Liver (tissue), 9 donors: ENCODE results near the gene SYT6. TPM values are rescaled to one million over a fixed set of nuclear protein-coding genes. Genes with fewer than 3 reads are reported as not detected.

Experiments
- DNase-seq: peaks from one replicate; pipeline ENCODE4 v3.0.0-alpha.2; 2017; ENCODE audit warnings: low spot score
- H3K27ac ChIP-seq, 2 donors: one replicate each; pipeline ENCODE4 v1.7.0; 2013; ENCODE audit warnings: inconsistent platforms in 2 of 2, low read length in 2 of 2, control low read depth in 1 of 2, low read depth in 1 of 2, mild to moderate bottlenecking in 1 of 2
- H3K27me3 ChIP-seq, 4 donors: one replicate each; pipeline versions ENCODE4 v1.6.1 to v1.7.0; 2013; ENCODE audit warnings: low read length in 3 of 4, inconsistent platforms in 1 of 4, mild to moderate bottlenecking in 1 of 4, moderate library complexity in 1 of 4; ENCODE audit not compliant: control insufficient read depth in 4 of 4, insufficient read depth in 4 of 4
- H3K36me3 ChIP-seq, 4 donors: one replicate each; pipeline versions ENCODE4 v1.6.1 to v1.7.0; 2013; ENCODE audit warnings: low read length in 3 of 4, mild to moderate bottlenecking in 3 of 4, low read depth in 1 of 4, moderate library complexity in 1 of 4; ENCODE audit not compliant: control insufficient read depth in 4 of 4, insufficient read depth in 3 of 4
- H3K4me1 ChIP-seq, 4 donors: one replicate each; pipeline versions ENCODE4 v1.6.1 to v1.7.0; 2013; ENCODE audit warnings: low read length in 3 of 4, mild to moderate bottlenecking in 3 of 4, moderate library complexity in 1 of 4; ENCODE audit not compliant: control insufficient read depth in 4 of 4, insufficient read depth in 4 of 4
- H3K4me3 ChIP-seq, 3 donors: one replicate each; pipeline versions ENCODE4 v1.6.1 to v1.7.0; 2013; ENCODE audit warnings: low read length in 3 of 3, control low read depth in 1 of 3, low read depth in 1 of 3, mild to moderate bottlenecking in 1 of 3
- H3K9ac ChIP-seq, 2 donors: one replicate each; pipeline ENCODE4 v1.7.0; 2013; ENCODE audit warnings: low read length in 2 of 2, mild to moderate bottlenecking in 2 of 2, moderate library complexity in 2 of 2, control low read depth in 1 of 2, low read depth in 1 of 2
- H3K9me3 ChIP-seq, 4 donors: one replicate each; pipeline versions ENCODE4 v1.6.1 to v1.7.0; 2013; ENCODE audit warnings: low read length in 3 of 4; ENCODE audit not compliant: control insufficient read depth in 4 of 4
- ATF3 ChIP-seq: IDR thresholded peaks from 2 replicates; pipeline ENCODE4 v1.6.1; 2016; ENCODE audit warnings: antibody characterized with exemption
- EGR1 ChIP-seq, 2 donors: IDR thresholded peaks; 2 replicates each; pipeline ENCODE4 v1.6.1; 2016 to 2018; ENCODE audit warnings: antibody characterized with exemption in 2 of 2, low read depth in 2 of 2
- FOXA1 ChIP-seq: IDR thresholded peaks from 2 replicates; pipeline ENCODE4 v1.6.1; 2016; ENCODE audit warnings: antibody characterized with exemption
- FOXA2 ChIP-seq: IDR thresholded peaks from 2 replicates; pipeline ENCODE4 v1.6.1; 2016; ENCODE audit warnings: antibody characterized with exemption
- GABPA ChIP-seq, 2 donors: IDR thresholded peaks in 1 of 2; conservative IDR thresholded peaks in 1 of 2; 2 replicates each; pipeline ENCODE4 v1.6.1; 2016; ENCODE audit warnings: antibody characterized with exemption in 2 of 2, mild to moderate bottlenecking in 1 of 2, moderate library complexity in 1 of 2
- HNF4A ChIP-seq, 2 donors: conservative IDR thresholded peaks; 2 replicates each; pipeline ENCODE4 v1.6.1; 2016; ENCODE audit warnings: antibody characterized with exemption in 2 of 2, mild to moderate bottlenecking in 2 of 2
- HNF4G ChIP-seq: IDR thresholded peaks from 2 replicates; pipeline ENCODE4 v1.6.1; 2016; ENCODE audit warnings: antibody characterized with exemption
- JUND ChIP-seq, 2 donors: IDR thresholded peaks; 2 replicates each; pipeline ENCODE4 v1.6.1; 2016; ENCODE audit warnings: antibody characterized with exemption in 2 of 2
- MAX ChIP-seq: IDR thresholded peaks from 2 replicates; pipeline ENCODE4 v1.6.1; 2016; ENCODE audit warnings: antibody characterized with exemption
- NR2F2 ChIP-seq: IDR thresholded peaks from 2 replicates; pipeline ENCODE4 v1.6.1; 2016; ENCODE audit warnings: antibody characterized with exemption
- RAD21 ChIP-seq, 2 donors: IDR thresholded peaks; 2 replicates each; pipeline ENCODE4 v1.6.1; 2016; ENCODE audit warnings: antibody characterized with exemption in 2 of 2, mild to moderate bottlenecking in 2 of 2
- REST ChIP-seq: IDR thresholded peaks from 2 replicates; pipeline ENCODE4 v1.6.1; 2016; ENCODE audit warnings: antibody characterized with exemption, mild to moderate bottlenecking
- RXRA ChIP-seq, 2 donors: IDR thresholded peaks; 2 replicates each; pipeline ENCODE4 v1.6.1; 2017 to 2018; ENCODE audit warnings: antibody characterized with exemption in 2 of 2, mild to moderate bottlenecking in 1 of 2
- SP1 ChIP-seq: IDR thresholded peaks from 2 replicates; pipeline ENCODE4 v1.6.1; 2018; ENCODE audit warnings: antibody characterized with exemption, mild to moderate bottlenecking
- TAF1 ChIP-seq: conservative IDR thresholded peaks from 2 replicates; pipeline ENCODE4 v1.6.1; 2016; ENCODE audit warnings: antibody characterized with exemption, mild to moderate bottlenecking
- YY1 ChIP-seq: IDR thresholded peaks from 2 replicates; pipeline ENCODE4 v1.6.1; 2016; ENCODE audit warnings: antibody characterized with exemption, mild to moderate bottlenecking
- ZBTB33 ChIP-seq: IDR thresholded peaks from 2 replicates; pipeline ENCODE4 v1.6.1; 2016; ENCODE audit warnings: antibody characterized with exemption
- WGBS: extraction: QIAGEN DNeasy Blood & Tissue Kit; methylation state at CpG from one replicate; pipeline ENCODE4 v1.1.7; 2013; 5-methylcytosine and 5-hydroxymethylcytosine counted together
- polyA plus RNA-seq, 2 donors: library from polyadenylated mRNA; stranded (reverse) in 1 of 2; unstranded in 1 of 2; fragments of 200-250 nt in 1 of 2; fragments of >200 nt in 1 of 2; fragmentation: Nextera tagmentation in 1 of 2; extraction: Ambion mirVana in 1 of 2; gene quantifications; one replicate each; pipeline versions ENCODE4 v1.2.1 to v1.2.3, GENCODE V29; 2013 to 2015
- total RNA-seq, 2 donors: library from RNA; depleted of rRNA; stranded (reverse); fragments of >200 nt; gene quantifications; one replicate each; pipeline ENCODE4 v1.2.3, GENCODE V29; 2014
- donor health status: healthy.
- donor health status: healthy.
- donor health status: healthy.
- donor health status: healthy.
- donor health status: healthy.

Gene SYT6
- total and polyA plus RNA-seq, 4 donors, result under 0.01 to 0.17 TPM; not detected in 2

- TF ChIP-seq RXRA (IDR thresholded peaks at IDR 0.05) (no peak), HNF4A (conservative IDR thresholded peaks at IDR 0.05) (no peak), ATF3 (no peak), ZBTB33 (no peak)
These were observed 42.1 kb upstream of the SYT6 start (continued) for GRCh38 chr1:114195819-114196218.

- no peak overlapping the region for H3K9ac ChIP-seq
- 71% methylated on average over 5 of the region's 5 CpGs for WGBS
- TF ChIP-seq GABPA (IDR thresholded peaks at IDR 0.05 in 1 of 2, conservative IDR thresholded peaks at IDR 0.05 in 1 of 2), result no peak
- TF ChIP-seq JUND (IDR thresholded peaks at IDR 0.05), result no peak
- TF ChIP-seq HNF4G, result no peak
- TF ChIP-seq NR2F2, result no peak
- no peak for TF ChIP-seq EGR1 (IDR thresholded peaks at IDR 0.05; ENCODE audit: low read depth in 2 of 2)
- TF ChIP-seq RAD21 (IDR thresholded peaks at IDR 0.05), result no peak
- no peak for TF ChIP-seq FOXA1
- no peaks in the 10 kb centered on the region for H3K4me1 ChIP-seq
- no peak overlapping the region for H3K4me3 ChIP-seq
- H3K9me3 ChIP-seq, result peaks cover 0 to 4% (median 0%) of the 10 kb centered on the region in 4 donors
- H3K27ac ChIP-seq, result no peak overlapping the region
- no peak for DNase-seq
- H3K27me3 ChIP-seq, result peaks cover 0 to 5% (median 0%) of the 10 kb centered on the region in 4 donors
- no peaks in the 10 kb centered on the region for H3K36me3 ChIP-seq
These were observed 38.7 kb upstream of the SYT6 start for GRCh38 chr1:114192328-114192727.

- 94% methylated on average over 3 of the region's 3 CpGs for WGBS
- H3K27ac ChIP-seq, result no peak overlapping the region
- no peaks in the 10 kb centered on the region for H3K27me3 ChIP-seq
- no peak for DNase-seq
- no peak overlapping the region for H3K4me3 ChIP-seq
- no peaks in the 10 kb centered on the region for H3K4me1 ChIP-seq
- TF ChIP-seq FOXA1 (no peak), RXRA (IDR thresholded peaks at IDR 0.05) (no peak), EGR1 (IDR thresholded peaks at IDR 0.05; ENCODE audit: low read depth in 2 of 2) (no peak), SP1 (no peak), ATF3 (no peak), HNF4G (no peak), YY1 (no peak), GABPA (IDR thresholded peaks at IDR 0.05 in 1 of 2, conservative IDR thresholded peaks at IDR 0.05 in 1 of 2) (no peak), NR2F2 (no peak), FOXA2 (no peak)
- H3K9ac ChIP-seq, result no peak overlapping the region
- no peaks in the 10 kb centered on the region for H3K9me3 ChIP-seq
- H3K36me3 ChIP-seq, result no peaks in the 10 kb centered on the region
These were observed 35.7 kb upstream of the SYT6 start for GRCh38 chr1:114189398-114189797.

- TF ChIP-seq HNF4G (no peak), TAF1 (no peak), REST (no peak), ATF3 (no peak), FOXA2 (no peak), NR2F2 (no peak), ZBTB33 (no peak), HNF4A (conservative IDR thresholded peaks at IDR 0.05) (no peak), MAX (no peak), EGR1 (IDR thresholded peaks at IDR 0.05; ENCODE audit: low read depth in 2 of 2) (no peak), RAD21 (IDR thresholded peaks at IDR 0.05) (no peak), SP1 (no peak), JUND (IDR thresholded peaks at IDR 0.05) (no peak)
- Histone ChIP-seq H3K4me3 (no peak overlapping the region), H3K27ac (no peak overlapping the region), H3K36me3 (no peaks in the 10 kb centered on the region), H3K4me1 (peaks cover 0 to 5% (median 0%) of the 10 kb centered on the region in 4 donors), H3K9me3 (no peaks in the 10 kb centered on the region), H3K27me3 (no peaks in the 10 kb centered on the region), H3K9ac (no peak overlapping the region)
- DNase-seq, result no peak
- WGBS, result 88% methylated on average over 4 of the region's 4 CpGs
These were observed 27.7 kb upstream of the SYT6 start for GRCh38 chr1:114181356-114181755.
